GM13977 (cell line): ENCODE results near the gene PRKCD.

Experiments used
- DNase-seq: peaks from one replicate; pipeline ENCODE4 v3.0.0; 2012; ENCODE audit warnings: low spot score
- CTCF ChIP-seq: IDR thresholded peaks from 2 replicates; pipeline ENCODE4 v1.5.1; 2012; ENCODE audit warnings: mild to moderate bottlenecking, control low read depth; ENCODE audit not compliant: insufficient read depth; ENCODE audit errors: extremely low read depth, missing control alignments
- in situ Hi-C: fragments of 300-500 bp; cut with MboI; formaldehyde crosslinking; loops from one replicate; pipeline ENCODE4 v1.12.0; 2022; ENCODE audit warnings: low sequenced_read_pairs, low pct_unique_long_range_greater_than_20kb, mixed read lengths, inconsistent platforms; ENCODE audit not compliant: unreplicated experiment

PRKCD gene

GRCh38 chr3:53154881-53155285 is 6.1 kb upstream of the PRKCD start:
- in situ Hi-C loops, result no loop called here
- no peak for TF ChIP-seq CTCF
- DNase-seq, result no peak

- no peak for DNase-seq
- in situ Hi-C loops, result no loop called here
- TF ChIP-seq CTCF, result no peak
Measured at GRCh38 chr3:53155760-53156159, 5.2 kb upstream of the PRKCD start.

GRCh38 chr3:53156368-53156834 is 4.6 kb upstream of the PRKCD start:
- in situ Hi-C loops, result no loop called here
- no peak for TF ChIP-seq CTCF
- no peak for DNase-seq

GRCh38 chr3:53157974-53158580 is 2.9 kb upstream of the PRKCD start:
- DNase-seq, result no peak
- in situ Hi-C loops, result no loop called here
- no peak for TF ChIP-seq CTCF

GRCh38 chr3:53158765-53159155 is 2.2 kb upstream of the PRKCD start:
- in situ Hi-C loops, result no loop called here
- TF ChIP-seq CTCF, result no peak
- no peak for DNase-seq

GRCh38 chr3:53159156-53160060 is 1.6 kb upstream of the PRKCD start:
- no peak for TF ChIP-seq CTCF
- DNase-seq, result no peak
- in situ Hi-C loops, result no loop called here
